Ectodermal cell (in vitro differentiated cells): Measurements from ENCODE around the gene MED22.
A peak's percentile ranks its signal among the peaks of the same experiment; 100 is the strongest.
"Not testable (repeated sequence)": the region's sequence is repeated elsewhere in the genome, so short reads cannot be mapped to it uniquely, and the experiment has no call there.

Source experiments
- H3K27ac ChIP-seq: 2 replicates; pipeline ENCODE4 v1.7.0; 2013; ENCODE audit warnings: mild to moderate bottlenecking, low read depth, low read length; ENCODE audit not compliant: insufficient read depth, poor library complexity, severe bottlenecking
- H3K27me3 ChIP-seq: 2 replicates; pipeline ENCODE4 v1.7.0; 2013; ENCODE audit warnings: mild to moderate bottlenecking, low read length; ENCODE audit not compliant: insufficient read depth, control insufficient read depth, poor library complexity, severe bottlenecking
- H3K36me3 ChIP-seq: one replicate; pipeline ENCODE4 v1.7.0; 2013; ENCODE audit warnings: low read length; ENCODE audit not compliant: control insufficient read depth, insufficient read depth
- H3K4me1 ChIP-seq: one replicate; pipeline ENCODE4 v1.7.0; 2013; ENCODE audit warnings: low read length; ENCODE audit not compliant: control insufficient read depth, insufficient read depth
- H3K4me3 ChIP-seq: 2 replicates; pipeline ENCODE4 v1.7.0; 2013; ENCODE audit warnings: low read depth, low read length, control low read depth; ENCODE audit not compliant: insufficient read depth
- H3K9me3 ChIP-seq: 2 replicates; pipeline ENCODE4 v1.7.0; 2013; ENCODE audit warnings: mild to moderate bottlenecking, low read length, moderate library complexity; ENCODE audit not compliant: control insufficient read depth
- WGBS, 2 experiments: methylation state at CpG; one replicate each; pipeline ENCODE4 v1.1.7; 2013; ENCODE audit warnings: missing lambda C conversion rate in 2 of 2; 5-methylcytosine and 5-hydroxymethylcytosine counted together

The MED22 gene

GRCh38 chr9:133377280-133377679, 29.3 kb upstream of the MED22 start:
- not testable (repeated sequence) for H3K27ac ChIP-seq, H3K4me1 ChIP-seq, H3K27me3 ChIP-seq, H3K9me3 ChIP-seq, H3K4me3 ChIP-seq, H3K36me3 ChIP-seq
- WGBS, 2 experiments: 91 to 94% methylated on average over 14 of the region's 14 CpGs

GRCh38 chr9:133375724-133376654, 28.1 kb upstream of the MED22 start, which contains the start of the genes STKLD1 and SURF4:
STKLD1 (plus strand) TSS chr9:133376366; CDS start chr9:133376474, 108 bp downstream.
SURF4 (minus strand) TSS chr9:133376060; CDS start chr9:133375969, 91 bp downstream.
- 2% methylated on average over 120 of the region's 120 CpGs for WGBS, 2 experiments
- no peaks in the 10 kb centered on the region for H3K36me3 ChIP-seq

GRCh38 chr9:133375116-133375723, 27.3 kb upstream of the MED22 start:
- Histone ChIP-seq H3K4me3 (peak overlapping the region; percentile 83), H3K9me3 (no peaks in the 10 kb centered on the region), H3K27ac (peak overlapping the region; percentile 74), H3K4me1 (no peaks in the 10 kb centered on the region), H3K27me3 (no peaks in the 10 kb centered on the region), H3K36me3 (no peaks in the 10 kb centered on the region)
- 1% methylated on average over 39 of the region's 39 CpGs for WGBS, 2 experiments

More at GRCh38 chr9:133375724-133376654, 28.1 kb upstream of the MED22 start, which contains the start of the genes STKLD1 and SURF4:
- no peaks in the 10 kb centered on the region for H3K27me3 ChIP-seq
- H3K4me1 ChIP-seq: no peaks in the 10 kb centered on the region
- H3K9me3 ChIP-seq: no peaks in the 10 kb centered on the region
- H3K4me3 ChIP-seq: peak within 1 kb of the TSS; percentile 83
- peak within 1 kb of the TSS; percentile 74 for H3K27ac ChIP-seq

GRCh38 chr9:133374612-133375115, 26.7 kb upstream of the MED22 start:
- H3K36me3 ChIP-seq: no peaks in the 10 kb centered on the region
- no peaks in the 10 kb centered on the region for H3K4me1 ChIP-seq
- H3K27me3 ChIP-seq: no peaks in the 10 kb centered on the region
- no peaks in the 10 kb centered on the region for H3K9me3 ChIP-seq
- WGBS, 2 experiments: 38 to 44% methylated on average over 12 of the region's 12 CpGs
- H3K4me3 ChIP-seq: peak overlapping the region; percentile 83
- H3K27ac ChIP-seq: no peak overlapping the region

- no peaks in the 10 kb centered on the region for H3K9me3 ChIP-seq
- 93 to 94% methylated on average over 7 of the region's 7 CpGs for WGBS, 2 experiments
- no peak overlapping the region for H3K27ac ChIP-seq
- H3K4me3 ChIP-seq: no peak overlapping the region
- no peaks in the 10 kb centered on the region for H3K4me1 ChIP-seq
- H3K36me3 ChIP-seq: peaks cover 7% of the 10 kb centered on the region
- no peaks in the 10 kb centered on the region for H3K27me3 ChIP-seq
Observed at GRCh38 chr9:133372144-133372543, 24.2 kb upstream of the MED22 start.

- H3K27me3 ChIP-seq: no peaks in the 10 kb centered on the region
- H3K27ac ChIP-seq: no peak overlapping the region
- no peak overlapping the region for H3K4me3 ChIP-seq
- H3K4me1 ChIP-seq: no peaks in the 10 kb centered on the region
- H3K36me3 ChIP-seq: peaks cover 15% of the 10 kb centered on the region
- H3K9me3 ChIP-seq: no peaks in the 10 kb centered on the region
- WGBS, 2 experiments: 86 to 89% methylated on average over 12 of the region's 12 CpGs
Observed at GRCh38 chr9:133371261-133371711, 23.4 kb upstream of the MED22 start.

- H3K4me1 ChIP-seq: no peaks in the 10 kb centered on the region
- 94 to 95% methylated on average over 9 of the region's 9 CpGs for WGBS, 2 experiments
- no peaks in the 10 kb centered on the region for H3K27me3 ChIP-seq
- H3K4me3 ChIP-seq: no peak overlapping the region
- peaks cover 20% of the 10 kb centered on the region for H3K36me3 ChIP-seq
- H3K9me3 ChIP-seq: no peaks in the 10 kb centered on the region
- no peak overlapping the region for H3K27ac ChIP-seq
Observed at GRCh38 chr9:133370685-133371084, 22.8 kb upstream of the MED22 start.

GRCh38 chr9:133369933-133370332, 22.0 kb upstream of the MED22 start:
- Histone ChIP-seq H3K27me3 (no peaks in the 10 kb centered on the region), H3K27ac (no peak overlapping the region), H3K36me3 (peaks cover 24% of the 10 kb centered on the region), H3K9me3 (no peaks in the 10 kb centered on the region), H3K4me3 (no peak overlapping the region), H3K4me1 (no peaks in the 10 kb centered on the region)
- 95 to 96% methylated on average over 7 of the region's 7 CpGs for WGBS, 2 experiments

GRCh38 chr9:133369422-133369821, 21.5 kb upstream of the MED22 start:
- 86 to 88% methylated on average over 6 of the region's 6 CpGs for WGBS, 2 experiments

More at GRCh38 chr9:133369422-133369821, 21.5 kb upstream of the MED22 start:
- H3K9me3 ChIP-seq: no peaks in the 10 kb centered on the region
- H3K27ac ChIP-seq: no peak overlapping the region
- no peaks in the 10 kb centered on the region for H3K27me3 ChIP-seq
- H3K4me1 ChIP-seq: no peaks in the 10 kb centered on the region
- peaks cover 24% of the 10 kb centered on the region for H3K36me3 ChIP-seq
- H3K4me3 ChIP-seq: no peak overlapping the region
